Thoracic aorta (tissue), 2 donors: ENCODE results near the gene CDK2AP2. TPM values are rescaled to one million over a fixed set of nuclear protein-coding genes. Genes with fewer than 3 reads are reported as not detected.
"Not testable (repeated sequence)": the region's sequence is repeated elsewhere in the genome, so short reads cannot be mapped to it uniquely, and the experiment has no call there.

ENCODE experiments used
- ATAC-seq: fragments of 150-250 bp; one replicate; pipeline ENCODE4 v1.8.0; 2017; ENCODE audit warnings: low read depth; ENCODE audit not compliant: insufficient number of reproducible peaks, low FRiP score
- DNase-seq: peaks from one replicate; pipeline ENCODE4 v3.0.0-alpha.2; 2020; ENCODE audit warnings: low spot score
- H3K27ac ChIP-seq, 2 donors: fragments of 200-600 bp; sonication (generic); 1 replicate in 1 of 2; 2 replicates in 1 of 2; pipeline ENCODE4 v1.5.1; 2016; ENCODE audit warnings: mild to moderate bottlenecking in 2 of 2, moderate library complexity in 2 of 2
- H3K27me3 ChIP-seq: fragments of 200-600 bp; sonication (generic); replicated peaks from 2 replicates; pipeline ENCODE4 v1.6.0; 2016; ENCODE audit warnings: mild to moderate bottlenecking; ENCODE audit not compliant: insufficient read depth
- H3K36me3 ChIP-seq: fragments of 200-600 bp; sonication (generic); one replicate; pipeline ENCODE4 v1.5.1; 2016
- H3K4me1 ChIP-seq, 2 donors: fragments of 200-600 bp; sonication (generic); 1 replicate in 1 of 2; 2 replicates in 1 of 2; pipeline versions ENCODE4 v1.5.1 to v1.6.0; 2016; ENCODE audit warnings: low read depth in 2 of 2, mild to moderate bottlenecking in 1 of 2; ENCODE audit not compliant: control insufficient read depth in 1 of 2
- H3K4me3 ChIP-seq: fragments of 200-600 bp; sonication (generic); 2 replicates; pipeline ENCODE4 v1.5.1; 2016; ENCODE audit warnings: mild to moderate bottlenecking
- H3K9me3 ChIP-seq: fragments of 200-600 bp; sonication (generic); 2 replicates; pipeline ENCODE4 v1.5.1; 2016
- CTCF ChIP-seq: fragments of 200-600 bp; sonication (generic); IDR thresholded peaks from one replicate; pipeline ENCODE4 v1.5.1; 2019; ENCODE audit warnings: antibody characterized with exemption
- total RNA-seq, 2 donors: library from RNA; depleted of rRNA; stranded (reverse); fragments of >200 nt; gene quantifications; one replicate each; pipeline versions ENCODE4 v1.1.0 to v1.2.3, GENCODE V29; 2016

Gene CDK2AP2
- 10 to 100 TPM; 53.3 to 73.4 TPM for total RNA-seq

- ATAC-seq: peak; percentile 63
- no peak for TF ChIP-seq CTCF
- H3K36me3 ChIP-seq: no peaks in the 10 kb centered on the region
- peaks cover 21 to 50% of the 10 kb centered on the region in 2 donors for H3K4me1 ChIP-seq
- no peaks in the 10 kb centered on the region for H3K27me3 ChIP-seq
- H3K9me3 ChIP-seq: no peaks in the 10 kb centered on the region
- peak within 1 kb of the TSS; percentile 84 for H3K4me3 ChIP-seq
- H3K27ac ChIP-seq: peak within 1 kb of the TSS; percentile 98
- DNase-seq: peak; percentile 99
Observed at GRCh38 chr11:67507864-67508485, at the start of gene CDK2AP2. Gene CDK2AP2, minus strand, starts transcription at chr11:67508162. Its CDS starts 80 bp downstream, at chr11:67508082.

GRCh38 chr11:67556244-67556643, 48.3 kb upstream of the CDK2AP2 start:
- no peak overlapping the region for H3K27ac ChIP-seq
- TF ChIP-seq CTCF: no peak
- ATAC-seq: no peak
- H3K27me3 ChIP-seq: no peaks in the 10 kb centered on the region
- H3K4me1 ChIP-seq: peaks cover 12 to 29% of the 10 kb centered on the region in 2 donors
- H3K9me3 ChIP-seq: no peaks in the 10 kb centered on the region
- H3K36me3 ChIP-seq: no peaks in the 10 kb centered on the region
- DNase-seq: no peak
- no peak overlapping the region for H3K4me3 ChIP-seq

GRCh38 chr11:67551697-67552096, 43.7 kb upstream of the CDK2AP2 start:
- H3K27me3 ChIP-seq, H3K27ac ChIP-seq, H3K36me3 ChIP-seq, H3K9me3 ChIP-seq, H3K4me3 ChIP-seq, ATAC-seq, H3K4me1 ChIP-seq, DNase-seq: not testable (repeated sequence)

- Histone ChIP-seq H3K36me3 (no peaks in the 10 kb centered on the region), H3K9me3 (no peaks in the 10 kb centered on the region), H3K27me3 (no peaks in the 10 kb centered on the region), H3K4me3 (no peak overlapping the region), H3K27ac (no peak overlapping the region), H3K4me1 (no peaks in the 10 kb centered on the region)
- DNase-seq (no peak), ATAC-seq (no peak)
- TF ChIP-seq CTCF: no peak
Observed at GRCh38 chr11:67551127-67551526, 43.2 kb upstream of the CDK2AP2 start.

- TF ChIP-seq CTCF: no peak
- no peak overlapping the region for H3K4me3 ChIP-seq
- no peaks in the 10 kb centered on the region for H3K27me3 ChIP-seq
- H3K4me1 ChIP-seq: no peaks in the 10 kb centered on the region
- no peaks in the 10 kb centered on the region for H3K9me3 ChIP-seq
- no peak for ATAC-seq
- DNase-seq: no peak
- no peaks in the 10 kb centered on the region for H3K36me3 ChIP-seq
- H3K27ac ChIP-seq: no peak overlapping the region
Observed at GRCh38 chr11:67548555-67549110, 40.7 kb upstream of the CDK2AP2 start.

- H3K9me3 ChIP-seq, ATAC-seq, H3K27ac ChIP-seq, H3K36me3 ChIP-seq, H3K4me1 ChIP-seq, H3K4me3 ChIP-seq, DNase-seq, H3K27me3 ChIP-seq: not testable (repeated sequence)
Observed at GRCh38 chr11:67548112-67548511, 40.1 kb upstream of the CDK2AP2 start.
